Measurements from ENCODE around the gene IL2.

Gene IL2

DNA sequence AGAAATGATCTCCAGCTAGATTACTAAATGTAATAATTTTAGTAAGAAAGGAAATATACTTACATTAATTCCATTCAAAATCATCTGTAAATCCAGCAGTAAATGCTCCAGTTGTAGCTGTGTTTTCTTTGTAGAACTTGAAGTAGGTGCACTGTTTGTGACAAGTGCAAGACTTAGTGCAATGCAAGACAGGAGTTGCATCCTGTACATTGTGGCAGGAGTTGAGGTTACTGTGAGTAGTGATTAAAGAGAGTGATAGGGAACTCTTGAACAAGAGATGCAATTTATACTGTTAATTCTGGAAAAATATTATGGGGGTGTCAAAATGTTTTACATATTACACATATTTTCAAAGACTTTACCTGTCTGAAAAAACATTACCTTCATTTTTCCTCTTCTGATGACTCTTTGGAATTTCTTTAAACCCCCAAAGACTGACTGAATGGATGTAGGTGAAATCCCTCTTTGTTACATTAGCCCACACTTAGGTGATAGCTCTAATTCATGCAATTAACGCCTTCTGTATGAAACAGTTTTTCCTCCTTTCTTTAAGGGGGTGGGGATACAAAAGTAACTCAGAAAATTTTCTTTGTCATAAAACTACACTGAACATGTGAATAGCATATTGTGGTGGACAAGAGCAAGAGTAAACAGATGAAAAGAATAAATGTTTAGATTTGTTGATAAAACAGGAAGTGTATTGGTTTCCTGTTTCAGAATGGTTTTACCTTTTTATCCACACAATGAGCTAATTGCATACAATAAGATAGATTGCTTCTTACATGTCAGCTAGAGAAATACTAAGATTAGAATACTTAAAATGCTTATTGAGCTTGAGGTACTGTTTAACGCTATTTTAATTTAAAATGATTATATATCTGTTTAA is at the start of gene IL2:
TSS of gene IL2 (minus strand) at position 495 of the 886 bp plus-strand sequence. CDS start at position 210, 285 bp downstream.
- DNase-seq = no peak

DNA sequence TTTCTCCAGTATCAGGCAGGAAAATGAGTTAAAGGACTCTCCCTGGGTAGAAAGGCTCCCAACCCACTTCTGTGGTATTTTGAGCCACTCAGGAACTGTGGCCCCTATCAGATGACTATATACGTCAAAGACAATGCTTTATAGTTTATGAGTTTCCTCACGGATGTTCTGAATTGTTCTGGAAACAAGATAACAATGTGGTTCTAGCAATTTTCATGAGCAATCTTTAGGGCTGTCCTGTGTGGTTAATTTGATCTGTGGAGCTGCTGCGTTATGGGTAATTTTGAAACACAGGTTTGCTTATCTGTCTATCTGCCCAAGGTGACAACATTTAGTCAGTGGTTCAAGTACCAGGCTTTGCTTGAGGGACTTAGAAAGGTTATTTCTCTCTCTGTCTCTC is 46.7 kb upstream of the IL2 start:
- DNase-seq = no peak

DNA sequence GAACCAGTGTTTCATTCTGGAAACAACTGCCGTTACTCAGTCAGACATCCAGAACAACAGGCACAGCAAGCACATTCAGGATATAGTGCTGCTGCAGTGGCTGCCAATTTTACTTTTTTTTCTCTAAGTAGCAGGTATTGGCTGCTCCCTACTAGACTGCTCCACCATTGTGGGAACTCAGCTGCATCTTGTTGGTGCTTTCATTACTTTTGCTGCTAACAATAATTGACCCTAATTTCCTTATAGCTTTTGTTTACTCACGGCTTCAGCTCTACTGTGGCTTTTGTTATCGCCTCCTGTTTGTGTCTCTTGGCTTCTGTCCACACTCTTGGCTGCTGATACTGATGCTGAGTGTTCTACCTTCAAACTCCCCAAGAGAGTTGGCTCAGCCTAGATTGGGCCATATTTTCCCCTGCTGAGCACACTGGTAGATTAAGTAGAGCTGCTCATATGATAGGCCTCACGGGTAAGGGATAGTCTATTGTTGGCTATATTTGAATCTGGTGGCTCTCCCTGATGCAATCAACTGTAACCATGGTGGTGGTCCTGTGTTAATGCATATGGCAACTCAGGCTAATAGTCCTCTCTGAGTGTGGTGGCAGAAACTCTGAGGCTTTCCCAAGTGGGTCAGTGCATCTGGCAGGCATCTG is 44.5 kb upstream of the IL2 start:
- no peak for DNase-seq

DNA sequence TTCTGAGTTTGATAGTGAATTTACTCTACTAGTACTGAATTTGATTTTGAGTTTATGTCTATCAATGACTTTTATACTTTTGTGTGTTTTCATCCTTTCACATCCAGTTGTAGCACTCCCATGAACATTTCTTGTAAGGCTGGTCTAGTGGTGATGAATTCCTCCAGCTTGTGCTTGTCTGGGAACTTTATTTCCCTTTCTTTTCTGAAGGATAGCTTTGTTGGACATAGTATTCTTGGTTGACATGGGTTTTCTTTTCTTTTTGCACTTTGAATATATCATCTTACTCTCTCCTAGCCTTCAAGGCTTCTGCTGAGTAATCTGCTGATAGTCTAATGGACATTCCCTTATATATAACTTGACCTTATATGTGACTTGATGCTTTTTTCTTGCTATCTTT is 32.5 kb upstream of the IL2 start:
- DNase-seq = no peak

DNA sequence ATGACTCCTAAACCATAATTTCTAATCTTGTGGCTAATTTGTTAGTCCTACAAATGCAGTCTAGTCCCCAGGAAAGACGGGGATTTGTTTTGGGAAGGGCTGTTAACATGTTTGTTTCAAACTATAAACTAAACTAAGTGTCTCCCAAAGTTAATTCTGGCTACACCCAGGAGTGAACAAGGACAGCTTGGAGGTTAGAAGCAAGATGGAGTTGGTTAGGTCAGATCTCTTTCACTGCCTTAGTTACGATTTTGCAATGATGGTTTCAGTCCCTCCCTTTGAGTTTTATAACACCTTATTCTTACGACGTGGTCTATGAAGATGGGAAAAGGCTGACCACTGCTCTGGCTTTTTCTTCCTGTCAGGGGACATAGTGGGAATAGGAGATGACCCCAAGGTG is 27.0 kb upstream of the IL2 start:
- DNase-seq = no peak

DNA sequence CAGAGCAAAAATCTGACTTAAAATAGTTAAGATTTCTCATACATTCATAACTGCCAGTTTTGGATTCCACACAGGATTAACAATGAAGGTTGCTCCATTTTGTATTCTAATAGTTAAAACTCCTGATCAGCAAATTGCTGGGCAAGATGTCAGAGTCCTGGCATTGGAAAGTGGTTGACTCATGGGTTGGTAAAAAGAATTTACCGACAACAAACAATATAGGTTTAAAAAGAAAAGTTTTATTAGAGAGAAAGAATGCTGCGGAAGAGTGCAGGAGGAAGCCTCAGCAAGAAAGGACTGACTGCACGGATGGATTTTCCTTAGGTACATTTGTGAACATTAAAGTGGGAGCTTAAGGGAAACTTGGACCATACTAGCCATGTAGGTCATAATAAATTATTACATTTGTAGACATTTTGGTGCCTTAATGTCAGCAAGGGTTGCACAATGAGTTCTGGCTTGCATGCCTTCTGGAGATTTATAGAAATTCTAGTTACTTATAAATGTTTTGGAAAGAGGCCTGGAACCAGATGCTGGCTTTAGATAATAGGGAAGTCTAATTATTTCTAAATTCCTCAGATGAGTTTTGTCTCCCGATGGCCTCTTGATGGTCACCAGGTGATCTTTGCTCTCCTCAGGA is 25.4 kb upstream of the IL2 start:
- no peak for DNase-seq

DNA sequence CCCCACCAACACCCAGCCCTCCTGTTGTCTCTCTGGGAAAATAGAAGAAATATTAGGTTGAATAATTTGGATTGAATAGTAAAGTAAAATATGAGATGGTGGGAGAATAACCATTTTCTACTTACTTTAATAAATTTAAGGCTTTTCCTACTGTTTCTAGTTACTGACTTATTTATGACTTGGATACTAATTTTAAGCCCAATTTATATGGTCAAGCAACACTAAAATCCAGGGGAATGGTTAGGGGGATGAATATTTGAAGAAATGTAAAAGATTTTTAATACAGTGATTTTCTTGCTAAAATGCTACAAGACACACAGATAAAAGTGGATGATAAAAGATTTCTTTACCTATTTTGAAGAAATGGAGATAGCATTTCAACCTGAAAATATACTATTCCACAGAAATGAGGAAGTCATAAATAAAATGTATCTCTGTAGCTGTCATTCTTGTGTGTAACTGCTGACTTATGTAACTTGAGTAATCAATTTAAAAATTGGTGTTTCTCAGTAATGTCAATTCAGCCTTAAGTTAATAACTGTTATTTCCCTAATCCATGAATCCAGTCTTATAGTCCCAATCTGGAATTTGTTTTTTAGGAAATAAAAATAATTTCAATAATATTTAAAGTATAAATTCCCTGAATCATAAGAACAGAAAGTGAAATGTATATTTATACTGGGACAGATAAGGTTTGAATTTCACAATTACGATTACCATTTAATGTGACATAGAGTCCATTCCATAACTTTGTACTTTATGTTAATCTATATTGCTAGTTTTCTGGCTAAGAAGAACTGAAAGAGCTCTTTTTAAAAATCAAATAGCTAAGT is 24.3 kb upstream of the IL2 start:
- DNase-seq = peak; percentile 46

DNA sequence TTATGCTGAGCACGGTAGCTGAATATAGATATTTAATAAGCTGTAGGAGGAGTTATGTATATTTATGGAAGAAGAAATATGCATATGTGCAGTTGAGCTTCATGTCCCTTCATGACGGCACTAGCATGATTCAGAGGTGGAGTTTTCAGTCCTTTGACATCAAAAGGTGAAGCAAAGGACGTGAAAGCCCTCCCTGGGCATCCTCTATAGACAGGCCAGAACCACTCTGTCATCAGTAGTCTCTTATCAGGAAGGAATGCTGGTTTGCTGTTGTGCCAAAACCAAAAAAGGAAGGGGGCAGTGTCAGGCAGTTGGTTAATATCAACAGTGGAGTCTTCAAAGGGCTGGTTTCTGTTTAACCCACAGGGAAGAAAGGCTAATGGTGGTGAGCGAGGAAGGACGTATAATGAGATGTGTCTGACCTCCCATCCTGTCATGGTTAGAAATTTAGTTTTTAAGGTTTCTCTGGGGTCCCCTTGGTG is 23.5 kb upstream of the IL2 start:
- peak; percentile 76 for DNase-seq

DNA sequence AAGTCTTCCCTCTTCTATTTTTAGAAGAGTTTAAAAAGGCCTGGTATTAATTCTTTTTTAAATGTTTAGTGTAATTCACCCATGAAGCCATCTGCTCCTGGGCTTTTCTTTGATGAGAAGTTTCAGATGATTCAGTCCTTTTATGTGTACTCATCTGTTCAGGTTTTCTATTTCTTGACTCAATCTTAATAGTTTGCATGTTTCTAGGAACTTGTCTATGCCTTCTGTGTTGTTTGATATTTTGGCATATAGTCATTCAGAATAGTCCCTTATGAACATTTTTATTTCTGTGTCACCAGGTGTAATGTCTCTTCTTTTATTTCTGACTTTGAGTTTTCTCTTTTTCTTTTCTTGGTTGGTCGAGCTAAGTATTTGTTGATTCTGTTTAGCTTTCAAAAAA is 20.2 kb upstream of the IL2 start:
- no peak for DNase-seq

DNA sequence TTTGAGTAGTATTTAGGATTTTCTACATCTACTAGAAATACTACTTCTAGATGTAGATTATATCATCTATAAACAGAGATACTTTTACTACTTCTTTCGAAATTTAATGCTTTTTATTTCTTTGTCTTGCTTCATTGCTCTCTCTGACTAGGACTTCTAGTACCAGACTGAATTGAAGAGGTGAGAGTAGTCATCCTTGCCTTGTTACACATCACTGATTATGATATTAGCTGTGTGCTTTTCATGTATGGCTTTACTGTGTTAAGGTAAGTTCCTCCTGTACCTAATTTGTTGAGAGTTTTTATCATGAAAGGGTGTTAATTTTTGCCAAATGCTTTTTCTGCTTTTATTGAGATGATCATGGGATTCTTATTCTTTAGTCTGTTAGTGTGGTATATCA is 19.6 kb upstream of the IL2 start:
- DNase-seq = no peak

DNA sequence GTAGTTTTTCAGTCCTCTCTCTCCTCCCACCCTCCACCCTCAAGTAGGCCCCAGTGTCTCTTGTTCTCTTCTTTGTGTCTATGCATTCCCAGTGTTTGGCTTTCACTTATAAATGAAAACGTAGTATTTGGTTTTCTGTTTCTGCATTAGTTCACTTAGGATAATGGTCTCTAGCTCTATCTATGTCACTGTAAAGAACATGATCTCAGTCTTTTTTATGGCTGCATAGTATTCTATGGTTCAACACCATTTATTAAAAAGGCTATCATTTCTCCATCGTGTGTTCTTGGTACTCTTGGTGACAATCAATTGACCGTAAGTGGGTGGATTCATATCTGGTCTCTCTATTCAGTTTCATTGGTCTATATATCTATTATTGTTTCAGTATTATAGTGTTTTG is 18.7 kb upstream of the IL2 start:
- DNase-seq = no peak

DNA sequence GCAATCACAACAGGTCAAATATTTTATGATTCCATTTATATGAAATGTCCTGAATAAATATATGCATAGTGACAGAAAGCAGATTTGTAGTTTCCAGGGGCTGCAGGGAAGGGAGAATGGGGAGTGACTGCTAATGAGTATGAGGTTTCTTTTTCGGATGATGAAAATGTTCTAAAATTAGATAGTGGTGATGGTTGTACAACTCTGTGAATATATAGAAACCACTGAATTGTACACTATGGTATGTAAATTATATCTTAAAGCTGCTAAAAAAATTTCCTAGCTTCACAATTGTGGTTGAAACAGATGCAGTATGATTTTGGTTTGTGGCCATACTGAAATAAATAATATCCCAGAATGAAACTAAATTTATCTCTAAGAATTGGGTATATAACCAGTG is 12.9 kb upstream of the IL2 start:
- peak; percentile 44 for DNase-seq

DNA sequence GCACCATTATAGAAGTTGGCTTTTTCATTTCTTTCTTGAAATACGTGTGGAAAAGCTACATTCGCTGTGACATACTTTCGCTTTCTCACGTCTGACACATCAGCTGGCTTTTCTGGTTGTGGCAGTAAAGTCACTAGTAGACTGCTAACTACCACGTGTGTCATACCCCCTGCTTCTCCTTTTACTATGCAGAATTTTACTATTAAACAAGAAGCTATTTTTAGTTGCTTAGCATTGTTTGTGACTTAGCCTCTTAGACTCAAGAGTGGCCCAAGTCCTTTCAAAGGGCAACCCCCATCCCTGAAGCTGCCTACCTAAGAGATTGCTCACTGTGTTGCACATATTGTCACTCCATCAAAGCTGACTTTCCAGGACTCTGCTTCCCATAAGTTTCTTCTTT is 2.1 kb upstream of the IL2 start:
- peak; percentile 70 for DNase-seq

DNA sequence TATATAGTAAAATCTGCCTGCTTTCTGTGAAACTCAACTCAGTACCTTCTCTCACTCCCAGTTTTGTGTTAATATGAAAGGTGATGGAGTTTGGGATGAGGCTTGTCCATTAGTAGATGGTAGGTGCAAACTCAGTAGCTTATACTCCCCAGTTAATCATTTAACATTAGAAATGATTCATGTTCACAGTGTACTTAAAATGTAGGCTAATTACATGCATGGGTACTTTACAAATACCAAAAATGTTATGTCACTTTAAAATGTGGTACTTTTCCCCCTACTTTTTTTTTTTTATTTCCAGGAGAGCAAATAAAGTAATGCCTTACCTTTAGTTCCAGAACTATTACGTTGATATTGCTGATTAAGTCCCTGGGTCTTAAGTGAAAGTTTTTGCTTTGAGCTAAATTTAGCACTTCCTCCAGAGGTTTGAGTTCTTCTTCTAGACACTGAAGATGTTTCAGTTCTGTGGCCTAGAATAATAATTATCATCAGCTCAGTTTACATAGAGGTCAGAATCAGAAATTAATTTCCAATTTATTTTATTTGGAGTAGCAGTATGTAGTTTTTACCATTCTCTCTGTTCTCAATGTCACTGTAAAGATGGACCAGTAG is 3.0 kb downstream of the IL2 start:
- DNase-seq = no peak

DNA sequence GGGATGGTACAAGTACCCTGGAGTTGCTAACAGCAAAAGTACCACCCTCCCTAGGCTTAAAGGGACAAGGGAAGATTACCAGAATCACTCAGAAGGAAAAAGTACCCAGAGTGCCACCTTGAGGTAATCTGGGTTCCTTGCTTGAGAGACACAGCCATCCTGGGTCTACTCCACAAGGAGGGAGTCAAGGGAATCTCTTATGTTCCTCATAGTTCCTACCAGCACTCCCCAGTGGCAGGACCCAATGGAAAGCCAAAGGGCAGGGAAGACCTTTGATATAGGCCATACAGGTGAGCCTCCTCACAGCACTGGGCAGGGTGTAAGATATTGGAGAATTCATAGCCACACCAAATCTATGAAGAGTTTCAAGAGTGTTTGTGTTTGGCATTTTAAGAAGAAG is 5.7 kb downstream of the IL2 start:
- no peak for DNase-seq

DNA sequence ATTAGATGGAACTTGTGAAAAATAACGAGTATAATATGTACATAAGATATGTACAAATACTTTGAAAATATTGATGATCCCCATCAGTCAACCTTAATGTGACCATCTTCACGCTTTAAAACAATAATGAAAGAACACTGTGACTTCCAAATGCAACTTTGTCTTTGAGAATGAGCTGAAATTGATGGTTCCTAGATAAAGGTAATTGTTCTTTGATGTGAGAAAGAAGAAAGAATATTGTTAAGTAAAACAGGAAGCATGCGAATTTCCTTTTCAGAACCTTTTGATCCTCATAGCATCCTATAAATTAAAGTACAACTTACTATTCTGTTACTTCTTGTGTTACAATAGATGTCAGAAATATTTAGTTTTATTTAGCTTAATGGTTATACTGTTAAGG is 22.2 kb downstream of the IL2 start:
- DNase-seq = no peak

DNA sequence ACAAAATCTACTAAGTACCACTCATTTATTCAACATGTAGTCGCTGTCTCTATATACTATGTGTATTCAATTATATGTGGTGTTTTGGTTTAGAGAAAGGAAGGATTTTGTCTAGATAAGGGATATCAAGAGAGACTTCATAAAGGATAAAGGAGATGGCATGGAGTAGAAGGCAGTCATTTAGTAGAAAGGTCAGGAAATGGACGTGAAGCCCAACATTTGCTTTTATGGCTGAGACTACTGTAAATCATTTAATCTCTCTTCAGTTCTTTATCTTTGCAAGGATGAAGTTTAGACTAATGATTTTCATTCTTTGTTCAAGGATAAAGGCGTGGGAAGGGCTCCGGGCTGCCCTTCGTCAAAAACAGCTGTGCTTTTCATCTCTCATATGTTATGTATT is 25.2 kb downstream of the IL2 start:
- DNase-seq = no peak

DNA sequence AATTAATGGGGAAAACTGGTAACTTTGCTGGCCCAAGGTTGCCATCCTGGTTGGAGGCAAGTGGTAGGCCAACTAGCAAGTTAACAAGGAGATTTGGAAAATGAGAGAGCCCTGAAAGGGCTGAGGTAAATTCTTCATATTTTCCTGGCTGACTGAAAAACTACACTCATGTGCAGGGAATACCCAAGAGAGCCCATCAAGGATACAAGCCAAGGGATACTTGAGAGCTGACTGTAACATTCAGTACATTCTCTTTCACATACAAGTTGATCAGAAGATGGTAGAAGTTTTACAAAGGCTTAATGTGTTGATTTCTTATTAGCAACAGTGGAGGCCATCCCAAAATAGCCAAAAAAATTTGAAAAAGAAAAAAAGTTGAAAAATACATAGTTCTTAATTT is 33.3 kb downstream of the IL2 start:
- DNase-seq = no peak

DNA sequence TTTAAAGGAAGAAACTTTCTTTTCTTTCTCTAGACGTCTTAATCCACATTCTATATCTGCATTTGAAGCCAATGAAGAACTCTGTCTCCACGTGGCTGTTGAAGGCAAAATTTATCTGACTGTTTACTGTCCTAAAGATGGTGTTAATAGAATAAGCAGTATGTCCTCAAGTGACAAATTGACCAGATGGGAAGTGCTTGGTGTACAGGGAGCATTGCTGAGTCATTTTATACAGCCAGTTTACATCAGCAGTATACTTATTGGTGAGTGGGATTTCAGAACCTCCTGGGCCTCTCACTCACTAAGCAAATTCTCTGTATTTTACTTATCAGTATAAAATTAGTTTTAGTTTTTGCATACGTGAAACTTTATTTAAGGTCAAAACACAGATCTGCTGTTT is 44.0 kb downstream of the IL2 start:
- no peak for DNase-seq

DNA sequence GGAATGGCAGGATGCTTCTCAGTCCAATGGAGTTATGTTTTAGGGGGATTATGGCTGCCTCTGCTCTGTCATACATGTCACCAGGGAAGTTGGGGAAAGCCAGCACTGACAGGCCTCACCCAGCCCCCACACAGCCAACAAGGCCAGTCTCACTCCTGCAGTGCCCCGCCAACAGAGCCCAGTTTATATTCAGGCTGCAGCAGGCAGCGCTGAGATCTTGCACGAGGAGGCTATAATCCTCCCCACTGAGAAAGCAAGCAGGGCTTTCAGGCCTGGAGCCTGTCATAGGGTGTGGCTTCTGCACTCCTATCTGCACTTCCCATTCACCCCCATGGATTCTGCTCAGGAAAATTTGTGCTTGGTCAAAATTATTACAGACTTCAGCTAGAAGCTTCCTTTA is 52.7 kb downstream of the IL2 start:
- DNase-seq = no peak

All from MV-4-11 (cell line).